Fibroblast of pulmonary artery (primary cell): ENCODE results near the gene EEA1.
A peak's percentile ranks its signal among the peaks of the same experiment; 100 is the strongest.

Experiments
- DNase-seq: peaks from one replicate; pipeline ENCODE4 v3.0.0-alpha.2; 2010; ENCODE audit warnings: low read depth
- H3K4me3 ChIP-seq: replicated peaks from 2 replicates; pipeline ENCODE4 v1.5.1; 2011; ENCODE audit warnings: low read depth, mild to moderate bottlenecking, control low read depth, low read length, moderate library complexity
- CTCF ChIP-seq: IDR thresholded peaks from 2 replicates; pipeline ENCODE4 v1.5.1; 2011; ENCODE audit warnings: mild to moderate bottlenecking, control low read depth, low read length, inconsistent platforms; ENCODE audit errors: missing control alignments

EEA1 gene

GRCh38 chr12:92938638-92939037, 9.5 kb upstream of the EEA1 start:
- H3K4me3 ChIP-seq, result no peak overlapping the region
- DNase-seq, result no peak
- TF ChIP-seq CTCF, result no peak

- no peak overlapping the region for H3K4me3 ChIP-seq
- DNase-seq, result no peak
- no peak for TF ChIP-seq CTCF
These were observed 8.9 kb upstream of the EEA1 start for GRCh38 chr12:92938018-92938417.

- TF ChIP-seq CTCF, result no peak
- H3K4me3 ChIP-seq, result no peak overlapping the region
- DNase-seq, result no peak
These were observed 4.5 kb upstream of the EEA1 start for GRCh38 chr12:92933606-92934005.

- DNase-seq, result no peak
- H3K4me3 ChIP-seq, result peak overlapping the region; percentile 68
- TF ChIP-seq CTCF, result no peak
These were observed 1.3 kb upstream of the EEA1 start for GRCh38 chr12:92930421-92930820.

- H3K4me3 ChIP-seq, result peak overlapping the region; percentile 68
- TF ChIP-seq CTCF, result no peak
- DNase-seq, result no peak
These were observed 888 bp upstream of the EEA1 start for GRCh38 chr12:92929983-92930382.

GRCh38 chr12:92928421-92928961, 604 bp downstream of the EEA1 start:
- peak; percentile 27 for DNase-seq
- no peak for TF ChIP-seq CTCF
- H3K4me3 ChIP-seq, result peak overlapping the region; percentile 78

- no peak for TF ChIP-seq CTCF
- peak; percentile 89 for DNase-seq
- peak overlapping the region; percentile 78 for H3K4me3 ChIP-seq
These were observed 1.4 kb downstream of the EEA1 start for GRCh38 chr12:92927436-92928281.
